KMS-11 (cell line): ENCODE measurements around the gene SAC3D1.

Source experiments
- H2AFZ ChIP-seq: fragments of 200-600 bp; sonication (generic); 2 replicates; pipeline ENCODE4 v1.6.1; 2016; ENCODE audit warnings: antibody characterized with exemption, mixed run types, low read depth
- H3K27ac ChIP-seq: fragments of 200-600 bp; sonication (generic); 2 replicates; pipeline ENCODE4 v1.6.1; 2016; ENCODE audit warnings: mild to moderate bottlenecking, mixed run types
- H3K27me3 ChIP-seq: fragments of 200-600 bp; sonication (generic); 2 replicates; pipeline ENCODE4 v1.6.1; 2017; ENCODE audit warnings: mild to moderate bottlenecking, low read depth, mixed run types, moderate library complexity; ENCODE audit not compliant: insufficient read depth
- H3K36me3 ChIP-seq: fragments of 200-600 bp; sonication (generic); 2 replicates; pipeline ENCODE4 v1.6.1; 2017; ENCODE audit warnings: mild to moderate bottlenecking, mixed run types; ENCODE audit not compliant: insufficient read depth
- H3K4me1 ChIP-seq: fragments of 200-600 bp; sonication (generic); 2 replicates; pipeline ENCODE4 v1.6.1; 2016; ENCODE audit warnings: mild to moderate bottlenecking, low read depth, mixed run types; ENCODE audit not compliant: poor library complexity, severe bottlenecking
- H3K4me2 ChIP-seq: fragments of 200-600 bp; sonication (generic); 2 replicates; pipeline ENCODE4 v1.7.0; 2016; ENCODE audit warnings: mild to moderate bottlenecking, mixed run types
- H3K4me3 ChIP-seq: fragments of 200-600 bp; sonication (generic); IDR thresholded peaks from 2 replicates; pipeline ENCODE4 v1.6.1; 2017; ENCODE audit warnings: low read depth, low read length, mixed read lengths; ENCODE audit not compliant: insufficient read depth
- H3K79me2 ChIP-seq: fragments of 200-600 bp; sonication (generic); 2 replicates; pipeline ENCODE4 v1.6.1; 2016; ENCODE audit warnings: low read depth, mixed run types; ENCODE audit not compliant: insufficient read depth
- H3K9ac ChIP-seq: fragments of 200-600 bp; sonication (generic); 2 replicates; pipeline ENCODE4 v1.6.1; 2016; ENCODE audit warnings: mild to moderate bottlenecking, mixed run types
- H4K20me1 ChIP-seq: fragments of 200-600 bp; sonication (generic); 2 replicates; pipeline ENCODE4 v1.6.1; 2016; ENCODE audit warnings: mild to moderate bottlenecking, mixed run types; ENCODE audit not compliant: insufficient read depth
- TF ChIP-seq, protein P1 (sequence below): fragments of 200-600 bp; sonication (generic); conservative IDR thresholded peaks from 2 replicates; pipeline ENCODE4 v1.6.1; 2017; ENCODE audit warnings: low read depth, mild to moderate bottlenecking, antibody characterized with exemption, low read length, moderate library complexity, mixed read lengths

SAC3D1 gene

DNA sequence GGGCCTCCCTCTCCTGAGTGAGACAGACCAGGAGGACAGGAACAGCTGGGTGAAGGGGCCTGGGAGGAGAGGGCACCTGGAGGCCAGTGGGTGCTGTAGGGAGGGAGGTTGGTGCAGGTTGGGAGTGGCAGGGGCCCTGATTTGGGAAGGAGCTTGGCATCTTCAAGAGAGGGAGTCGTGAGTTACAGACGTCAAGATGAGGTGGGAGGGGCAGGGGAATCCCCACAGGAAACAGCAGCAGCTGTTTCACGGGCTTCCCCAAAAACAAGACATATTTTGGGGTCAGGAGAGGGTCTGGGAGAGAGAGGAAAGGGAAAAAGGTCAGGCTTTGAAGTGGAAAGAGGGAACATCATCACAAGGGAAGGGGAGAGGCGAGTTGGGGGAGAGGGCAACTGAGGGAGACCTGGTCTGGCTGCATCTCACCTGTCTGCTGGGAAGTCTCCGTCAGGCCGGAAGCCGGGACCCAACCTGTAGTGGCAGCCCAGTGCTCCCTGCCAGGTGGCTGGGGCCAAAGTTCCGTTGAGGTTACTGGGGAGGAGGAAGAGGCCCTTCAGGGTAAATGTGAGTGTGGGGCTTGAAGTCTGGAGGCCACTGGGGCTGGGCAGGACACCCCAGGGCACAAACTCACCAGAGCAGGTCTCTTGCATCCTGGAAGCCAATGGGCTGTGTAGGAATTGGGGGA is 13.0 kb downstream of the SAC3D1 start:
- H4K20me1 ChIP-seq: no peaks in the 10 kb centered on the region
- H3K27ac ChIP-seq: no peak overlapping the region
- TF ChIP-seq, protein P1, sequence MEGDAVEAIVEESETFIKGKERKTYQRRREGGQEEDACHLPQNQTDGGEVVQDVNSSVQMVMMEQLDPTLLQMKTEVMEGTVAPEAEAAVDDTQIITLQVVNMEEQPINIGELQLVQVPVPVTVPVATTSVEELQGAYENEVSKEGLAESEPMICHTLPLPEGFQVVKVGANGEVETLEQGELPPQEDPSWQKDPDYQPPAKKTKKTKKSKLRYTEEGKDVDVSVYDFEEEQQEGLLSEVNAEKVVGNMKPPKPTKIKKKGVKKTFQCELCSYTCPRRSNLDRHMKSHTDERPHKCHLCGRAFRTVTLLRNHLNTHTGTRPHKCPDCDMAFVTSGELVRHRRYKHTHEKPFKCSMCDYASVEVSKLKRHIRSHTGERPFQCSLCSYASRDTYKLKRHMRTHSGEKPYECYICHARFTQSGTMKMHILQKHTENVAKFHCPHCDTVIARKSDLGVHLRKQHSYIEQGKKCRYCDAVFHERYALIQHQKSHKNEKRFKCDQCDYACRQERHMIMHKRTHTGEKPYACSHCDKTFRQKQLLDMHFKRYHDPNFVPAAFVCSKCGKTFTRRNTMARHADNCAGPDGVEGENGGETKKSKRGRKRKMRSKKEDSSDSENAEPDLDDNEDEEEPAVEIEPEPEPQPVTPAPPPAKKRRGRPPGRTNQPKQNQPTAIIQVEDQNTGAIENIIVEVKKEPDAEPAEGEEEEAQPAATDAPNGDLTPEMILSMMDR: no peak
- H3K36me3 ChIP-seq: no peaks in the 10 kb centered on the region
- no peaks in the 10 kb centered on the region for H3K79me2 ChIP-seq
- H3K4me3 ChIP-seq: no peak overlapping the region
- peaks cover 28% of the 10 kb centered on the region for H3K4me1 ChIP-seq
- no peak overlapping the region for H3K4me2 ChIP-seq
- H2AFZ ChIP-seq: no peak overlapping the region
- no peak overlapping the region for H3K9ac ChIP-seq
- H3K27me3 ChIP-seq: no peaks in the 10 kb centered on the region

DNA sequence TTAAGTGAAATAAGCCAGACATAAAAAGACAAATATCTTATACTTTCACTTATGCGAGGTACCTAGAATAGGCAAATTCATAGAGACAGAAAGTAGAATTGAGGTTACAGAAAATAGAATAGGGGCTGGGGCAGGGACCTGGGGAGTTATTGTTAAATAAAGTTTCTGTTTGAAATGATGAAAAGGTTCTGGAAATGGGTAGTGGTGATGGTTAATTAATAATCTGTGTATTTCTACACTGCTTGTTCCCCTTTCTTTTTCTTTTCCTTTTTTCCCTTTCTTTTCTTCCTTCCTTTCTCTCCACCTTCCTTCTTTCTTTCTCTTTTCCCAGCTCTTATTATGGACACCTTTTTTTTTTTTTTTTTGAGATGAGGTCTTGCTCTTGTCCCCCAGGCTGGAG is 14.5 kb downstream of the SAC3D1 start:
- Histone ChIP-seq H3K4me2 (no peak overlapping the region), H3K79me2 (no peaks in the 10 kb centered on the region), H3K4me3 (no peak overlapping the region), H2AFZ (no peak overlapping the region), H3K36me3 (no peaks in the 10 kb centered on the region), H3K27me3 (no peaks in the 10 kb centered on the region), H3K4me1 (peaks cover 32% of the 10 kb centered on the region), H4K20me1 (no peaks in the 10 kb centered on the region), H3K9ac (no peak overlapping the region), H3K27ac (no peak overlapping the region)
- TF ChIP-seq, protein P1: no peak

DNA sequence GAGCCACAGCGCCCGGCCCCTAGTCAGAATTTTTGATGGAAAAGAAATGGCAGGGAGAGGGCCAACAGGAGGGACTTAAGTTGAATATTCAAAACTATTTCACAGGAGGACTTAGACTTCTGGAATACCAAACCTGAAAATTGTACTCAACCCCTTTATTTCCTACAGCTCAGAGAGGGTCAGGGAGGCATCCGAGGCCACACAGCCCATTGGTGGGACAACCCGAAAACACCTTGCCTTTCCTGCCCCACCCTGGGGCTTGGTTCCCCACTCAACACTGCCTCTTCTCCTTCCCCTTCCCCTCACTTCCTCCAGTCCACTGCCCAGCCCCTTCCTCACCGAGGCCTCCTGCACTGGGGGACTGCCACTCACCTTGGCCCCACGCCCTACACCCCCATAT is 16.0 kb downstream of the SAC3D1 start:
- Histone ChIP-seq H4K20me1 (no peaks in the 10 kb centered on the region), H3K27ac (no peak overlapping the region), H3K4me1 (peaks cover 20% of the 10 kb centered on the region), H3K79me2 (no peaks in the 10 kb centered on the region), H3K9ac (no peak overlapping the region), H3K36me3 (no peaks in the 10 kb centered on the region), H3K4me2 (no peak overlapping the region), H2AFZ (no peak overlapping the region), H3K4me3 (no peak overlapping the region), H3K27me3 (no peaks in the 10 kb centered on the region)
- TF ChIP-seq, protein P1: no peak

DNA sequence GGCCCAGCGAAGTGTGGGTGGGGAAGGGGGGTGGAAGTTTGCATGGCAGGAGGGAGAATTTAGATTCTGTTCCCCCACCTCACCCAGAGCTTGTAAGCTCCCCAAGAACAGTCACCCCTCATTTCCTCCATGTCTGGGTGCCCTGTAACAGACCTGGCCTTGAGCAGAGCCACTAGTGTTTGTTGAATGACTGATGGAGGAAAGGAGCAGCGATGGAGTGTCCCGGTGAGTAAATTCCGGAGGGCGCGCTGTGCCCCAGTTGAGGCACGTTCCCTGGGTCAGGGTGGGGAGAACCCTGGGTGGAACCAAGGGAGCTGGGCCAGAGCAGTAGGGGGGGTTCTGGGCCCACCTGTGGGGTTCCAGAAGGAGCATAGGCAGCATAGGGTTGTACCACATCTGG is 16.5 kb downstream of the SAC3D1 start:
- TF ChIP-seq, protein P1: no peak
- Histone ChIP-seq H3K4me2 (no peak overlapping the region), H4K20me1 (no peaks in the 10 kb centered on the region), H2AFZ (no peak overlapping the region), H3K27me3 (no peaks in the 10 kb centered on the region), H3K9ac (no peak overlapping the region), H3K4me1 (peaks cover 20% of the 10 kb centered on the region), H3K79me2 (no peaks in the 10 kb centered on the region), H3K27ac (no peak overlapping the region), H3K4me3 (no peak overlapping the region), H3K36me3 (no peaks in the 10 kb centered on the region)
